ENCODE data around the gene SAT2.

SAT2 gene

DNA sequence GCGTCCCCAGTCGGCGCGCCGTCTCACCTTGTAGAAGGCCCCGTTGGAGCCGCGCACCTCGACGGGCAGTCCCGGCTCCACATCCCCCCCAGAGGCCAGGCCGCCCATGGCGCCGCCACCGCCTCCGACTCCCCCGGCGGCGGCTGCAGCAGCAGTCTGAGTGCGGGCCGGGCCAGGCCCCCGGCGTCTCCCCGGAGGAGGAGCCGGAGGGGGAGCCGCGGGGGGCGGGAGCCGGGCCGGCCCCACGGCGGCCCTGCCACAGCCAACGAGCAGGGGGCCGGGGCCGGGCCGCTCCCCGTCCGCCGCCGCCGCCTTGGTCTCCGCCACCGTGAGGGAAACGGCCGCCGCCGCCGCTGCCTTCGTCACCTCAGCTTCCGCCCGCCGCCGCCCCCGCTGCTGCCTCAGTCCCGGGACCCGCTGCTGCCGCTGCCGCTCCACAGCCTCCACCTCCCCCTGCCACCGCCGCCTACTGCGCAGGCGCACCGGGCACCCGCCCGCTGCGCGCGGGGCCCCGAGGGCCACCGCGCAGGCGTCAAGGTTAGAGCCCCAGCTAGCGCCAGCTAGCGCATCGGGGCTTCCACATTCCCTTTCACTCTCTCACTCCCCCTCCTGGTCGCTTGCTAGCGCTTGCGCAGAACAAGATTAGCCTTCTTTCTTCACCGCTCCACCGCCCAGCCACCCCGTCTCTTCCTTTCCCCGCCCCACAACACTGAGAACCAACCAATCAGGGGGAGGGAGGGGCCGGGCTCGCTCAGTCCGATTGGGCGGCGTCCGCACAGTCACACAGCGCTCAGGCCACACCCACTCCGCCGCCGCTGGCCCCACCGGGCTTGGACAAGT is 13.0 kb downstream of the SAT2 start, which contains the start of gene FXR2 (continued):
- TF ChIP-seq, protein P1, sequence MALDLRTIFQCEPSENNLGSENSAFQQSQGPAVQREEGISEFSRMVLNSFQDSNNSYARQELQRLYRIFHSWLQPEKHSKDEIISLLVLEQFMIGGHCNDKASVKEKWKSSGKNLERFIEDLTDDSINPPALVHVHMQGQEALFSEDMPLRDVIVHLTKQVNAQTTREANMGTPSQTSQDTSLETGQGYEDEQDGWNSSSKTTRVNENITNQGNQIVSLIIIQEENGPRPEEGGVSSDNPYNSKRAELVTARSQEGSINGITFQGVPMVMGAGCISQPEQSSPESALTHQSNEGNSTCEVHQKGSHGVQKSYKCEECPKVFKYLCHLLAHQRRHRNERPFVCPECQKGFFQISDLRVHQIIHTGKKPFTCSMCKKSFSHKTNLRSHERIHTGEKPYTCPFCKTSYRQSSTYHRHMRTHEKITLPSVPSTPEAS (tag by site-specific recombination; IDR thresholded peaks at IDR 0.05): no peak
- TF ChIP-seq ZBTB6 (tag by site-specific recombination; IDR thresholded peaks at IDR 0.05) (no peak), ZNF513 (tag by site-specific recombination; IDR thresholded peaks at IDR 0.05) (no peak), ZNF433 (tag by site-specific recombination; IDR thresholded peaks at IDR 0.05; ENCODE audit: low read depth) (no peak), ZNF658 (tag by site-specific recombination; IDR thresholded peaks at IDR 0.05) (no peak), SP3 (tag by site-specific recombination; IDR thresholded peaks at IDR 0.05) (peak; percentile 92), ZBTB26 (tag by site-specific recombination; optimal IDR thresholded peaks at IDR 0.05) (peak; percentile 66), TCF7L2 (IDR thresholded peaks at IDR 0.05; ENCODE audit: borderline replicate concordance, low read depth, low read length) (no peak), ZNF670 (tag by site-specific recombination; IDR thresholded peaks at IDR 0.05; ENCODE audit: low read depth) (no peak), ZNF449 (tag by site-specific recombination; IDR thresholded peaks at IDR 0.05) (no peak), ZBTB1 (tag by site-specific recombination; IDR thresholded peaks at IDR 0.05) (no peak), GLIS2 (tag by site-specific recombination; IDR thresholded peaks at IDR 0.05) (peak; percentile 71), ZNF37A (tag by site-specific recombination; IDR thresholded peaks at IDR 0.05) (peak; percentile 14; the same call in 1 of the 2 replicates), TRIM28 (IDR thresholded peaks at IDR 0.05; ENCODE audit: borderline replicate concordance, low read length) (no peak), ZNF580 (tag by site-specific recombination; IDR thresholded peaks at IDR 0.05) (no peak), ZNF354C (tag by site-specific recombination; IDR thresholded peaks at IDR 0.05; ENCODE audit: borderline replicate concordance, low read depth) (no peak), ZNF426 (tag by site-specific recombination; IDR thresholded peaks at IDR 0.05) (no peak), ZNF776 (tag by site-specific recombination; IDR thresholded peaks at IDR 0.05; ENCODE audit: borderline replicate concordance) (no peak), ZNF202 (tag by site-specific recombination; IDR thresholded peaks at IDR 0.05; ENCODE audit: borderline replicate concordance) (no peak), ZSCAN30 (tag by site-specific recombination; IDR thresholded peaks at IDR 0.05) (no peak)
- TF ChIP-seq, protein P2, sequence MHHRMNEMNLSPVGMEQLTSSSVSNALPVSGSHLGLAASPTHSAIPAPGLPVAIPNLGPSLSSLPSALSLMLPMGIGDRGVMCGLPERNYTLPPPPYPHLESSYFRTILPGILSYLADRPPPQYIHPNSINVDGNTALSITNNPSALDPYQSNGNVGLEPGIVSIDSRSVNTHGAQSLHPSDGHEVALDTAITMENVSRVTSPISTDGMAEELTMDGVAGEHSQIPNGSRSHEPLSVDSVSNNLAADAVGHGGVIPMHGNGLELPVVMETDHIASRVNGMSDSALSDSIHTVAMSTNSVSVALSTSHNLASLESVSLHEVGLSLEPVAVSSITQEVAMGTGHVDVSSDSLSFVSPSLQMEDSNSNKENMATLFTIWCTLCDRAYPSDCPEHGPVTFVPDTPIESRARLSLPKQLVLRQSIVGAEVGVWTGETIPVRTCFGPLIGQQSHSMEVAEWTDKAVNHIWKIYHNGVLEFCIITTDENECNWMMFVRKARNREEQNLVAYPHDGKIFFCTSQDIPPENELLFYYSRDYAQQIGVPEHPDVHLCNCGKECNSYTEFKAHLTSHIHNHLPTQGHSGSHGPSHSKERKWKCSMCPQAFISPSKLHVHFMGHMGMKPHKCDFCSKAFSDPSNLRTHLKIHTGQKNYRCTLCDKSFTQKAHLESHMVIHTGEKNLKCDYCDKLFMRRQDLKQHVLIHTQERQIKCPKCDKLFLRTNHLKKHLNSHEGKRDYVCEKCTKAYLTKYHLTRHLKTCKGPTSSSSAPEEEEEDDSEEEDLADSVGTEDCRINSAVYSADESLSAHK (tag by site-specific recombination; IDR thresholded peaks at IDR 0.05): no peak
- TF ChIP-seq, protein P3, sequence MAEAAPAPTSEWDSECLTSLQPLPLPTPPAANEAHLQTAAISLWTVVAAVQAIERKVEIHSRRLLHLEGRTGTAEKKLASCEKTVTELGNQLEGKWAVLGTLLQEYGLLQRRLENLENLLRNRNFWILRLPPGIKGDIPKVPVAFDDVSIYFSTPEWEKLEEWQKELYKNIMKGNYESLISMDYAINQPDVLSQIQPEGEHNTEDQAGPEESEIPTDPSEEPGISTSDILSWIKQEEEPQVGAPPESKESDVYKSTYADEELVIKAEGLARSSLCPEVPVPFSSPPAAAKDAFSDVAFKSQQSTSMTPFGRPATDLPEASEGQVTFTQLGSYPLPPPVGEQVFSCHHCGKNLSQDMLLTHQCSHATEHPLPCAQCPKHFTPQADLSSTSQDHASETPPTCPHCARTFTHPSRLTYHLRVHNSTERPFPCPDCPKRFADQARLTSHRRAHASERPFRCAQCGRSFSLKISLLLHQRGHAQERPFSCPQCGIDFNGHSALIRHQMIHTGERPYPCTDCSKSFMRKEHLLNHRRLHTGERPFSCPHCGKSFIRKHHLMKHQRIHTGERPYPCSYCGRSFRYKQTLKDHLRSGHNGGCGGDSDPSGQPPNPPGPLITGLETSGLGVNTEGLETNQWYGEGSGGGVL (tag by site-specific recombination; IDR thresholded peaks at IDR 0.05): peak; percentile 69; the same call in 1 of the 2 replicates
- TF ChIP-seq, protein P4, sequence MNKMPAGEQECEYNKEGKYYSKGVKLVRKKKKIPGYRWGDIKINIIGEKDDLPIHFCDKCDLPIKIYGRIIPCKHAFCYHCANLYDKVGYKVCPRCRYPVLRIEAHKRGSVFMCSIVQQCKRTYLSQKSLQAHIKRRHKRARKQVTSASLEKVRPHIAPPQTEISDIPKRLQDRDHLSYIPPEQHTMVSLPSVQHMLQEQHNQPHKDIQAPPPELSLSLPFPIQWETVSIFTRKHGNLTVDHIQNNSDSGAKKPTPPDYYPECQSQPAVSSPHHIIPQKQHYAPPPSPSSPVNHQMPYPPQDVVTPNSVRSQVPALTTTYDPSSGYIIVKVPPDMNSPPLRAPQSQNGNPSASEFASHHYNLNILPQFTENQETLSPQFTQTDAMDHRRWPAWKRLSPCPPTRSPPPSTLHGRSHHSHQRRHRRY (tag by site-specific recombination; IDR thresholded peaks at IDR 0.05): no peak
